GM21619 (cell line): ENCODE measurements around the gene AKAP6.
"Not testable (repeated sequence)": the region's sequence is repeated elsewhere in the genome, so short reads cannot be mapped to it uniquely, and the experiment has no call there.

Source experiments
- ATAC-seq: cut with Tn5 transposase; IDR thresholded peaks from one replicate; pipeline ENCODE4 v1.9.1; 2021; ENCODE audit not compliant: unreplicated experiment

The AKAP6 gene

GRCh38 chr14:32435411-32435810 lies 106.3 kb downstream of the AKAP6 start:
- no peak for ATAC-seq

GRCh38 chr14:32436993-32437392 lies 107.9 kb downstream of the AKAP6 start:
- ATAC-seq: no peak

- ATAC-seq: no peak
Measured at GRCh38 chr14:32438517-32438916, 109.4 kb downstream of the AKAP6 start.

- ATAC-seq: no peak
Measured at GRCh38 chr14:32443890-32444661, 115.0 kb downstream of the AKAP6 start.

- no peak for ATAC-seq
Measured at GRCh38 chr14:32447371-32447770, 118.3 kb downstream of the AKAP6 start.

GRCh38 chr14:32449648-32450047 lies 120.5 kb downstream of the AKAP6 start:
- no peak for ATAC-seq

- ATAC-seq: no peak
Measured at GRCh38 chr14:32450919-32451675, 122.0 kb downstream of the AKAP6 start.

- ATAC-seq: no peak
Measured at GRCh38 chr14:32453857-32454810, 125.0 kb downstream of the AKAP6 start.

GRCh38 chr14:32457213-32457920 lies 128.3 kb downstream of the AKAP6 start:
- no peak for ATAC-seq

GRCh38 chr14:32458720-32459119 lies 129.6 kb downstream of the AKAP6 start:
- no peak for ATAC-seq

GRCh38 chr14:32460267-32460666 lies 131.2 kb downstream of the AKAP6 start:
- ATAC-seq: no peak

GRCh38 chr14:32462553-32462952 lies 133.5 kb downstream of the AKAP6 start:
- not testable (repeated sequence) for ATAC-seq

- ATAC-seq: no peak
Measured at GRCh38 chr14:32468955-32469354, 139.9 kb downstream of the AKAP6 start.

GRCh38 chr14:32469388-32470160 lies 140.5 kb downstream of the AKAP6 start:
- ATAC-seq: no peak

GRCh38 chr14:32470161-32470715 lies 141.1 kb downstream of the AKAP6 start:
- no peak for ATAC-seq

- ATAC-seq: no peak
Measured at GRCh38 chr14:32471181-32471580, 142.1 kb downstream of the AKAP6 start.

- no peak for ATAC-seq
Measured at GRCh38 chr14:32472076-32472475, 143.0 kb downstream of the AKAP6 start.

- ATAC-seq: no peak
Measured at GRCh38 chr14:32472512-32473463, 143.7 kb downstream of the AKAP6 start.
